NCI-H345 treated with DMSO at 0.1 percent for 48 hours (cell line): ENCODE results near the gene SYT1.
"Not testable (repeated sequence)": the region's sequence is repeated elsewhere in the genome, so short reads cannot be mapped to it uniquely, and the experiment has no call there.

ENCODE experiments used
- DNase-seq: peaks from one replicate; lab custom pipeline; 2025; ENCODE audit not compliant: unreplicated experiment; lab: John Stamatoyannopoulos, UW

Gene SYT1

DNA sequence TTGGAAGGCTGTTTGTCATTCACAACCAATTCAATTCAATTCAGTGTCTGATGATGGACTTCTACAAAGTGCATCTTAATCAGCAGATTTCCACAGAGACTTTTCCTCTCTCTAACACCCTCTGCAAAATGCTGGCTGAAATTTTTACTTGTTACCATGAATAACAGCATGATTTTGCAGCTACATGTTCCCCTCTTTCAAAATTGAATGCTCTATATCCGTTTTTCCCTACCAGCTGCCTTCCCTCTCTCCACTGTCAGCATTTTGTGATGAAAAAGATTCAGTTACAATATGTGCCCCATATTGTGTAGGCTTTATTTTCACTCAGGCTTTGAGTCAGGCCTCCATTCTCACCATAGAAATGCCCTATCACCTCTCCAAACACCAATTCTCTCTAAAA, 334.6 kb downstream of the SYT1 start:
- no peak for DNase-seq

DNA sequence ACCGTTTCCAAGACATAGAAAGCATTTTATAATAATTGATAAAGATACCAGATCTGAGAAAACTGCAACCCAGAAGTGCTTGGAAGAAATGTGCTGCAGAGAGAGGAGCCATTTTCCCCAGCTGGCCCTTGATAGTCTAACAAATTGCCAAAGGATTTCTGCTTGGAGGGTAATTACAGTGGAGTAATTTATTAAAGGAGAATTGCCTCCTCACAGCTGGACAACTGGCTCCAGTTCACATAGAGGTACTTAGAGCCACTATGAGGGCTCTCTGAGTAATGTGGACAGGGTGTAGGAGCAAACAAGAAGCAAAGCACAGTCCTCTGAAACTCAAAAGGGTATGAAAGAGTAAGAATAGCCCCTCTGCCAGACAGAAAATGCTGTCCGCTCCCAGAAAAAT, 335.6 kb downstream of the SYT1 start:
- peak; percentile 16 for DNase-seq

DNA sequence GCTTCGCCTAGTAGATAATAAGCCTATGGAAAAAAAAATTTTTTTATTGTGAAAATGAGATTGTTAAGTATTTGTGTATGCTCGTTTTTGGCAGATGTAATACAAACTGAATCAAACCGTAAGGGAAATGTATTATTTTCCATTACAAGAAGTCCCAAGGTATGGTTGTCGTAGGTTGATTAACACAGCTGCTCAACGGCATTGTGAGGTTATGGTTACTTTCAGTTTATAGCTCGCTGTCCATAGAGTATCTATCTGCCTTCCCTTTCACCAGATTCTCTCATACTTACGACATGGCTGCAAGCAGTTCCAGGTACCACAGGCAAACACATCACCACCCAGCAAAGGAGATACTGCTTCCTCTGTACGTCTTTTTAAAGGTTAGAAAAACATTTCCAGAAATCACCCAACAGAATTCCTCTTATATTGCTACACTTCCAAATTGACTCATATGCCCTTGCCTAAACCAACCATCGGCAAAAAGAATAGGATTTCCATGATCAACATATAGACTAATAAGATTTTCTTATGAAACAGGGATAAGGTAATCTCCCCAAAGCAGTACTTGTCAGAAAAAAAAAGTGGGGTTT, 338.6 kb downstream of the SYT1 start:
- DNase-seq, result no peak

DNA sequence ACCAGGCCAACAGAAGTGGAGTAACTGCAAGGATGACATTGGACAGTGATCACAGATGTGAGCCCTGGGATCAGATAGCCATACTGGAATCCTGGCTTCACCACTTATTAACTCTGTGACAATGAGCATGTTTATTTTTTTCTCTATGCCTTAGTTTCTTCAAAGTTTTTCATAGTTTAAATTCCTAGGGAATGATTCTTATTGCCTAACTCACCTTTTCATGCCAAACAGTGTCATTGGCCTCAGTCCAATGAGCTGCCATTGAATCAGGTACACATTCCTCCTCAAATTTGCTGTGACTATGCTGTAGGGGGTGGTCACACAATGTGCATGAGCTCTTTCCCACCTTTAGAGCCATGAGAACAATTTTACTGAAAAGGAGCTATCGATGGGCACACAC, 342.3 kb downstream of the SYT1 start:
- no peak for DNase-seq

DNA sequence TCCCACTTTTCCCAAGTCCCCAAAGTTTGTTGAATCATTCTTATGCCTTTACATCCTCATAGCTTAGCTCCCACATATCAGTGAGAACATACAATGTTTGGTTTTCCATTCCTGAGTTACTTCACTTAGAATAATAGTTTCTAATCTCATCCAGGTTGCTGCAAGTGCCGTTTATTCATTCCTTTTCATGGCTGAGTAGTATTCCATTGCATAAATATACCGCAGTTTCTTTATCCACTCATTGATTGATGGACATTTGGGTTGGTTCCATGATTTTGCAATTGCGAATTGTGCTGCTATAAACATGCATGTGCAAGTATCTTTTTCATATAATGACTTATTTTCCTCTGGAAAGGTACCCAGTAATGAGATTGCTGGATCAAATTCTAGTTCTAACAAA, 345.8 kb downstream of the SYT1 start:
- DNase-seq, result not testable (repeated sequence)

DNA sequence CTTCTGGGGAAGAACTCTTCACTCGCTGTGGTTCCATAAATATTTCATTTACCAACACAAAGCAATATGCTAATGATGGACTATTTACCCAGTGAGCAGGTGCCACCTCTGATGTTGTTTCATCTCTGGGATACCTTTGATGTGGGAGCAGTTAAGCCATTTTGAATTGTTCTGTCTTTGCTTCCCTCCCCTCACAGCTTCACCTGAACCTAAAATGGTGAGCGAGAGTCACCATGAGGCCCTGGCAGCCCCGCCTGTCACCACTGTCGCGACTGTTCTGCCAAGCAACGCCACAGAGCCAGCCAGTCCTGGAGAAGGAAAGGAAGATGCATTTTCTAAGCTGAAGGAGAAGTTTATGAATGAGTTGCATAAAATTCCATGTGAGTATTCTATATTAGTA, 352.7 kb downstream of the SYT1 start:
- DNase-seq, result no peak

DNA sequence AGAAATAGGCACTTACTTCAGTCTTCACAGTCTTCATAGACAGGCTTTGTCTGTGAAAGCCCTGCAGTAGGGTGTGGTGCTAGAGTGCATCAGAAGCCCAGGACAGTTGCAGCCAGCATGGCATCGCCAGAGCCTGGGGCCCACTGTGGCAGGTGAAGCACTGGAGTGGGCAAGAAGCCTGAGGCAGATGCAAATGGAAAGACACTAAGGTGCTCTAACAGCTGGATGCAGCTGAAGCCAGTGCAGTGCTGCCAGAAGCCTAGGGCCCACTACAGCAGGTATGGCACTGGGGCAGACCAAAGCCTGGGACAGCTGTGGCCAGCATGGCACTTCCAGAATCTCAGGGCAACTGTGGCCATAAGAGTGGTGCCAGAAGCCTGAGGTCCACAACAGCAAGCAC, 358.6 kb downstream of the SYT1 start:
- no peak for DNase-seq

DNA sequence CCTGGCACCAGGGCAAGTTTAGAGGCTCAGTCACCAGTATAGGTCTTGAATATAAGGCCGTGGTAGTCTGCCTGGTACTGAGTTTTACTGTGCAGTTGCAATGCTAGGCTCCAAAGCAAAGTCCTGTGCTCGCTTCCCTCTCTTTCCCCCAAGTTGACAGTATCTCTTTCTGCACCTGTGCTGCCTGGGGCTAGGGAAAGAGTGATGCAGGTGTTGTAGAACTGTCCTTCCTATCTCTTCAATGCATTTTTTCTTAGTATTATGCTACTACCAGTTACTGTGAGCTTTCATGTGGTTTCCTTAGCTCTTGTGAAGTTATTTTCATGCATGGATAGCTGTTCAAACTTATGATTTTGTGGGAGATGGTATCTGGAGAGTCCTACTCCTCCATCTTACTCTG, 359.2 kb downstream of the SYT1 start:
- DNase-seq, result no peak

DNA sequence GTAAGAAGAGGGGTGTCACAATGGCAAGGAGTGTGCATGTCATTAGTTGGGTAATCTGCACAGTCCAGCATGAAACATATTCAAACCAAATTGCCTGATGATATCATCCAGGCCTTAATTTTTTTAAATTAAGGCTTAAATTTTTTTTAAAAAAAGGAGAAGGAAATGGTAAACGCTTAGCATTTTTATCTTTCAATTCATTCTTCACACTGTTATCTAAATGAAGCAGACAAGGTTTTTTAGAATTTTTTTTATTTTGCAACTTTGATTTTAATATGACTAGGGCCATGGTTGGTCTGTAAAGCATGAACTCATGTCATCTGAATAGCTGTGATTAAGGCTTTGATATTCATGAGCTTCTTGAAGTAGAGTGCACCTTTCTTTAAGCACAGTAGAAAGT, 362.5 kb downstream of the SYT1 start:
- DNase-seq, result no peak

DNA sequence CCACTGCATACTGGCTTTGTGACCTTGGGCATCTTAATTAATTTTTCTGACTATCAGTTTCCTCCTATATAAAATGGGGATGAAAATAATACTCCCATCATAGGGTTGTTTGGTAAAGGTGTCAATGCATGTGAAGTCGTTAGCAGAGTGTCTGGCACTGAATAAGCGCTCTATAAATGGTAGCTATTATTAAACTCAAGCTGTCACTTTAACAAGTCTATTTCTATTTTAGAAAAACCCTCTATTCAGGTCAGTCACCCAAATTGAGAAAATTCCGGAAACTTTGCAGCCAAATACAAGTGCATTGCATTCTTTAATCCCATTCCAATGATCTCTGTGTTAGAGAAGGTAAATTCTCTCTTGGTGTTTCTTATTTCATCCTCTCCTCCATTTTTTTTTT, 363.1 kb downstream of the SYT1 start:
- no peak for DNase-seq

DNA sequence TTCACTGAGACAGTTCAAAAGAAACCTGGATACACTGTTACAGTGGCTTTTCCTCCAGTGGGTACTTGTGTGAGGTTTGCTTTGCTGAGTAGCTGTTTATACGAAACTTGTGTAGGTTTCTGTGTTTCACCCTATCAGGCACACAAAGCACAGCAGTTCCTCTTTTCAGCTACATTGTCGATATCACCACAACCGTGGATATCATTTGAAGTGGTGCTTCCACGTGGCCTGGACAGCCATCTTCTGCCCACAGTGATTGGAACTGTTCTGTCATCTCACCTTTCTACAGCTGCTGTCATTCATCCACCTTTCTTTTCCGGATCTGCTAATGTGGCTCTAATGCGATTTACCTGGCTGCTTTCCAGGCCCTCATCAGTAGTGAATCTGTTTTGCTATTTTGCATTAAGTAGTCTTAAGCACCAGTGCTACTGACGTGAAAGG, 368.8 kb downstream of the SYT1 start:
- peak; percentile 85 for DNase-seq

DNA sequence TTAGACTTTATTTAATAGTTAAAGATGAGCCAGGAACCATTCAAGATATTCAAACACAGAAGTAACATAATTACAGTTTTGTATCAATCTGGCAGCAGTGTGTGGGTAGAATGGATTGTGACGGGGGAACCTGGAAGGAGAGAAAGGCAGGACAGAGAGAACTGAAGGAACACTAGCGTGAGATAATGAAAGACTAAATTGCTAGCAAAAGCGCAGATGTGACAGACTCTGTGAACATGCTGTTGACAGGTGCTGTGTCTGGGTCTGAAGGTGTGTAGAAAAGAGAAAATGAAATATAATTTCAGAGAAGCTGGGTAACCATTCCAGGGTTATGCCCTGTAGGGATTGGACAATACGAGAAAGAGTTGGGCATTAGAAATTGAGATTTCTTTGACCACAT, 372.3 kb downstream of the SYT1 start:
- no peak for DNase-seq

DNA sequence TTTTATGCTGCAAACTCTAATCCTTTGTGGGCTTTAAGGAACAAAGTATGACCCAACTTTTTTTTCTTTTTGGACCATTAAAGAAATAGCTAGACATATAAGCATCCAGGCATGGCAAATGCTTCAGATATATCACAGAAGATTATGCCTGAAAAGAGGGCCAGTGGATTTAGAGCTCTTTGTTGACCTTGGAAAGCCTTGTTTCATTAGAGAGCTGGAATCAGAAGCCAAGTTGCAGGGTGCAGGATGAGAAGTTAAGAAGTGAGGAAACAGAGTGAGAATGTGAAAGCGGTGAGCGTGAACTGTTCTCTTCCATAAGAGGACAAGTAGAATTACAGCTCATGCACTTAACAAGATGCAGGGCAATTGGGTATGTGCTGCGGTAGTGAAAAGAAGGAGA, 373.7 kb downstream of the SYT1 start:
- DNase-seq, result no peak

DNA sequence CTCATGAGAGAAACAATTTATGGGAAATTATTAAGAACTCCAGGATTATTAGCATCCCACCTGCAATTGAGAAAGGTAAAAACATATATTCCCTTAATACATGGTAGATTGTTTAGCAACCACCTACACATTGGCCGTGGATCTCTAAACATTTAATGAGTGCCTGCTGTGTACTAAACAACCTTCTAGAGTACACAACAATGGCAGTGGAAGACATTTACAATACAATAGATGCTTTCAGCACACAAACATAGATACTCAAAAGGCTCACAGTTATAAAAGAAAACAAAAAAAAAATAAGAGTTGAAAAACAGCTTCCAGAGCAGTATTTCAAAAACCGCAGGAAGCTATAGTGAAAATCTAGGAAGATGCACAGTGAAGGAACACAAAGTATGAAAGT, 382.9 kb downstream of the SYT1 start:
- DNase-seq, result no peak

DNA sequence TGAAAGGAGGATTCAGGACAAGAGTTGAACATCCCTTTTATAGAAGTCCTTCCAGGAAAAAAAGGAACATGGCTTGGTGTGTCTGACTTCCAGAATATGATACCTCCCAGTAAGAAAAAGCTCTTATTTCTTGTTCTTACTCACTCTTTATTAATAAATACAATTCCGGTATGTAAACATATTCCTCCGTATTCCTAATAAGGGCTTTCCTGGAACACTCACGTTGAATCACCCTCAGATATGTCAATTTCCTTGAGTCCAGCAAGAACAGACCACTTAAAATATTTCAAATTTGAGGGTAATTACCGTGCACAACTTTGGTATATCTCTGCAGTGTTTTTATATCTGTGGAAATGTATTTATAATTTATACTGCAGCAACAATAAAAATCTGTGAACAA, 385.6 kb downstream of the SYT1 start:
- DNase-seq, result no peak

DNA sequence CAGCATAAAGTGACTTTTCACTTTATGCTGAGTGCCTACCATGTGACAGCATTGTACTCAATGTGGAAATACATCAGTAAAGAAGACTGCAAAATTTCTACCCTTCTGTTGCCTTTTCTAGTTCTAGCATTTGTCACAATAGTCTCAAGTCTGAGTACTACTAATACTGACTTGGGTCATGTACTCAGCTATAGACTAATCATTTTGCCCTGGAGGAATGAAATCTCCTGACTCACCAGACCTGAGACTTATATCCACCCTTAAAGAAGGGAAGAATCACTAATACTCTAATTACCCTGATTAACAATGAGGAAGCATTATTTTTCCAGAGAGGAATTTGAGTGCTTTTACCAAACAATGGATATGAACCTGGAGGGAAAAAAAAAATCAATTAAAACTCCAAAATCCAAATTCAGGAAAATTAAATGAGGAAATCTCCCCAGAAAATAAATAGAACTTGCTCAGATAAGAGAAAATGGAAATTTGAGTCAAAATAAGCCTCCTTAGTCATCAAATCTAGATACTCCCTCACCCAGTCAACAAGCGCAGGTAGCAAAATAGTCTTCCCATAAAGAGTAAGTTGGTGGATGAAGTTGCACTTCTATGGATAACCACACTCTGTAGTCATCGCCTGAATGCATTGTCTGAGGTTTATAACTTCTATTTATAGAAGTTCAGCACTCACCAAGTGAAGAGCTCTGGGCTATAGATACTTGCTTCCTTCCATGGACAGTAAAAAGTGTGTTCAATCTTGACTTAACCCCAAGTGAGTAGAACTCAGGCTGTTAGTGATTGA, 386.6 kb downstream of the SYT1 start:
- no peak for DNase-seq

DNA sequence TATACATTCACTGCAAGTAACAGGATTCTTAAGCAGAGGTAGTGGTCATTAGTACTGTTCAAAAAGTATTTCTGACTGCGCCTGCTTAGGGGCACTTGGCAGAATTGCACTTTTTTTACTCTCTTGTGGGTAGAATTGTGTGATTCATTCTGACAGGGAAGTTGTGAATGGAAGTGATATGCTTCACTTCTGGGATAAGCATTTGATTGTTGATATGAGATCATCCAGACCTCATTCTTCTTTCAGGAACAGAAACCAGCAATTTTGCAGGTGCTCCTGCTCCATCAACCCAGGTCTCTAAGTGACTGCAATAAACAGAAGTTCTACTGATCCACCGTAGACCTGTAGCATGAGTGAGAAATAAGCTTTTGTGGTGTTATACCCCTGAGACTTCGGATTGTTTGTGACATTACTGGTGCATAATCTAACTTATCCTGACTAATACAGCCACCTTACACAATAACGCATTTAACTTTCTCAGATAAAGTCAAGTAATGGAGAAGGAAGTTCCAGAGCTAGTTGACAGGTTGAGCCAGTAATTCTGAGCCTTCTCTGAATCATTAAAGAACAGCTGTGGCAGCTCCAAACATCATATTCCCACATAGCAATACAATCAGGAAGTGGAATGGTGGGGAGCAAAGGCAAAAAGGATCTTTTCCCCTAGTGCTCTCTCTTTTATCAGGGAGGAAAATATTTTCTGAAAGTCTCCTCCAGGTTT, 387.9 kb downstream of the SYT1 start:
- no peak for DNase-seq

DNA sequence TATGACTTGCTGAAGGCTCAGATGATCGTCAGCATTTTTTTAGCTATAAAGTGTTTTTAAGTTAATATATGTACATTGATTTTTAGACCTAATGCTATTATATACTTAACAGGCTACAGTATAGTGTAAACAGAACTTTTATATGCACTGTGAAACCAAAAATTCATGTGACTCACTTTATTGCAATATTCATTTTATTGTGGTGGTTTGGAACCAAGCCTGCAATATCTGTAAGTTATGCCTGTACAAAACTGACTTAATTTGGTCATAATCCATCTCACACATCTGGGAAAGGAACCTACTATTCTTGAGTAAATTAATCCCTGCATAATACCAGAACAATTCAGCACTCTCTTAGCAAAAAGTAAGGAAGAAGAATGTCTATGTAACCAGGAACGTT, 390.7 kb downstream of the SYT1 start:
- DNase-seq, result no peak

DNA sequence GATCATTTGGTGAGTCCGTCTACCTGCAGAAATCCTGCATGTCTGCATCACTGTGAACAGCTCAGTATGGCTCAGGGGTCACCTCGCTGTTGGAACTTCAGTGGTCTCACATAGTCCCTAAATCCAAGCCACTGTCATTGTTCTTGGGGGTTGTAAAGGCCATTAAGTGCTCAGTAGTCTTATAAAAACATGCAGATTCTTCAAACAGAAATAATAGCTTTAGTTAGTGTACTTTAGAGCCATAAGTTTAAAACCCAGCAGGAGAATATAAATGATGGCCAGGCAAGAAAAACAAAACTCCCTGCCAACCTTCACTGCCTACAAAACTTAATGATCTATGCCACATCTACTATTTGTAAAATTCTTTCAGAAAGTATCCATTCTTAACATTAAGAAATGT, 396.3 kb downstream of the SYT1 start:
- no peak for DNase-seq

DNA sequence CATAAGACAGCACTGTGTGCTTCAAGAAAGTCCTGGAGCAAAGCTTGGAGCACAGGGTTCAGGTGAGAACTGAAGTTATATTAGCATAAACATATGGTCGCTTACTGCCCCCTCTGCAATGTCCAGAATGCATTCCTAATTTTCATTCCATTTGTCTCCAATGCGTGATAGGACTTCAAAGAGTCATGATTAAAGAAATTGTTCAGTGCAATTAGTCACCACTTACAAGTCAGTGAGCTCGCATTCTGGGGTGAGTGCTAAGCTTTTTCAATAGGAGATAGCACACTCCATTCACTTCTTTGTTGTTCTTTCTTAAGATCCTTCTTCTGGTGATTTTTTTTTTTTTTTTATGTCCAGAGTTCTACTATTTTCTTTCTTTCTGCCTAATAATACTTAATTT, 398.4 kb downstream of the SYT1 start:
- DNase-seq, result no peak

DNA sequence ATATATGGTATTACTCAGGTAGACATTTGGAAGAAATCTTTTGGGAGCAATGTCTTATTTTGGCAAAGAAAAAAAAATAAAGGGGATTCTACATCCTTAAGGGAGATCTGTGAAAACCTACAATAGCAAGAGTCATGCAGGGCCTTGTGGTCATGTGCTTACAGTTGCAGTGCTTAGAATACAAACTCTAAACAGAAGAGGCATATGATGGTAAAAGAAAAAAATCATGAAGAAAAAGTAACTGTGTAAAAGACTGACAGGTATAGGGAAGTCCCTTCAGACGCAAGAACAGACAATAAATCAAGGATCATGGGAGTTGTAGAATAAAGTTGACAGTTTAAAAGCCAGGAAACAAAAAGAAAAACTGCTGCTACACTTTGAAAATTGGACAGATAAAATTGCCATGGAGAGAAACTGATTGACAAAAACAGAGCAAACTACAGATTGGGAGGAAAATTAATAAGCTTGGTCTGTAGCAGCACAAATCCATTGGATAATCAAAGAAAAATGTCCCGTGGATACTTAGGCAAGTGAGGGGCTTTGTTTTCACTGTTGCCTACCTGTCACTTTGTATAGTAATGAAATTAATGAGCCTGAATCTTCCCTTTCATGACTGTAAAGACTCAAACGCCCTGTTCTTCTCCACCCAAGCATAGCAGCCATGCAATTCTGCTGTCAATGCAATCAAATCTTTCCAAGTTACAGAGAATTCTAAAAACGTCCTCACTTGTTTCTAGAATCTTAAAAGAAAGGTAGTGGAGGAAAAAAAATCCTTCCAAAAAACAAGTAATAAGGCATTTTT, 402.0 kb downstream of the SYT1 start:
- DNase-seq, result no peak

DNA sequence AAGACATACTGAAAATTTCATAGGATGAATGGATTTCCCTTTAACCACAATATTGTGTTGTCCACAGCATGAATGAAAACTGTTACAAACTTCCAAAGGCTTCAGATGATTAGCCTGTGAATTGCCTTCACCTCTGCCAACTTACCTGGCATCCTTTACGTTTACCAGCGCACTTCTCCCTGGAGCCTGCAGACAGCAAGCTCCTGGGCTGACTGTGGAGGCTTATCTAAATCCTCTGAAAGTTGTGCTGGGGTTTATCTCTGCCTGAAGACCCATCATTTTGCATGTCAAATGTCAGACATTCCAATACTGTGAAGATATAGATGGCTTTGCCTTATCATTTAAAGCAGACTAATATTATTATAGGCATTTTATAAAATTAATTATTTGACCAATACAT, 403.0 kb downstream of the SYT1 start:
- DNase-seq, result no peak
